22Rv1 (cell line): ENCODE data around the gene FBLIM1.

ENCODE experiments used
- CTCF ChIP-seq: fragments of 450-650 bp; IDR thresholded peaks from 2 replicates; pipeline ENCODE4 v1.5.1; 2017; ENCODE audit warnings: mild to moderate bottlenecking
- ZFX ChIP-seq: fragments of 450-650 bp; IDR thresholded peaks from 2 replicates; pipeline ENCODE4 v1.6.1; 2017; ENCODE audit warnings: antibody characterized with exemption, borderline replicate concordance

DNA sequence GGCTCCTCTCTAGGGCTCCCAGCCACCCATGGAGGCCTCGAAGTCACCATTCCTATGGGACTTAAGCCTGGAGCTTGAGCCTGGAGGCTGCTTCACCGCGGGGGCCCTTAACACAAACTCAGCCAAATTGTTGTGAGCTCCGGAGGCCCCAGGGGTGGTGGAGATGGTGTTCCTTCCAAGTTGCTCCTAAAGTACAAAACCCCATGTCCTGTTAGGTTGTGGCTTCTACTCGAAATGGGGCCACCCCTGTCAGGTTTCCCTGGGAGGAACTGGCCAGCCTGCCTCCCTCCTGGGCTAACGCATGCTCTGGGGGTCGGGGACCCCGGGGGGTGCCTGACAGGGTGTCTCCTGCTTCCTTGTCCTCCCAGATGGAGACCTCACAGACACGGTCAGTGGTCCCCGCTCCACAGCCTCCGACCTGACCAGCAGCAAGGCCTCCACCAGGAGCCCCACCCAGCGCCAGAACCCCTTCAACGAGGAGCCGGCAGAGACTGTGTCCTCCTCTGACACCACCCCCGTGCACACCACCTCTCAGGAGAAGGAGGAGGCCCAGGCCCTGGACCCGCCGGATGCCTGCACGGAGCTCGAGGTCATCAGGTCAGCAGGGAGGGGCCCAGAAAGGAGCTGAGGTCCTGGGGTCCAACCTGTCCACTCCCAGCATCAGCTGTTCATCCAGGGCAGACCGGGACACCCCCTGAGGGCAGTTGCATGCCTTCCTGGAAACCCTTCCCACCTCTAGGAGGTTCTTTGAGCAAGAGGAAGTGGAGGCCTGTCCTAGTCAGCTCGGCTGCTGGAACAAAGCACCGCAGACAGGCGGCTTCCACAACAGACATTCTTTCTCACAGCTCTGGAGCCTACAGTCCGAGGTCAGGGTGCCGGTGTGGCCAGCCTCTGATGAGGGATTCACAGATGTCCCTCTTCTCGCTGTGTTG lies 33.4 kb upstream of the FBLIM1 start:
- TF ChIP-seq CTCF (no peak), ZFX (no peak)
